ENCODE measurements around the gene PRCD. TPM values are rescaled to one million over a fixed set of nuclear protein-coding genes. Genes with fewer than 3 reads are reported as not detected.
"Not testable (repeated sequence)": the region's sequence is repeated elsewhere in the genome, so short reads cannot be mapped to it uniquely, and the experiment has no call there.

PRCD gene
- total RNA-seq, 1 donor from 2014 or later: 5.8 TPM

- no peak overlapping the region for H3K4me3 ChIP-seq (ENCODE audit: low read depth, low read length)
- no peak for TF ChIP-seq CTCF (conservative IDR thresholded peaks at IDR 0.05; ENCODE audit: low read depth, low read length)
- no peak for DNase-seq (ENCODE audit: low read depth)
Observed at GRCh38 chr17:76561332-76561731, 21.5 kb downstream of the PRCD start.

- H3K4me3 ChIP-seq (ENCODE audit: low read depth, low read length): no peak overlapping the region
- DNase-seq (ENCODE audit: low read depth): no peak
- TF ChIP-seq CTCF (conservative IDR thresholded peaks at IDR 0.05; ENCODE audit: low read depth, low read length): no peak
Observed at GRCh38 chr17:76561799-76562268, 22.0 kb downstream of the PRCD start.

- no peak overlapping the region for H3K4me3 ChIP-seq (ENCODE audit: low read depth, low read length)
- TF ChIP-seq CTCF (conservative IDR thresholded peaks at IDR 0.05; ENCODE audit: low read depth, low read length): no peak
- DNase-seq (ENCODE audit: low read depth): no peak
Observed at GRCh38 chr17:76562734-76563148, 22.9 kb downstream of the PRCD start.

GRCh38 chr17:76563359-76563758 is 23.5 kb downstream of the PRCD start:
- not testable (repeated sequence) for DNase-seq (ENCODE audit: low read depth)

GRCh38 chr17:76564991-76565727 is 25.3 kb downstream of the PRCD start:
- not testable (repeated sequence) for H3K4me3 ChIP-seq (ENCODE audit: low read depth, low read length); DNase-seq (ENCODE audit: low read depth)

More at GRCh38 chr17:76563359-76563758, 23.5 kb downstream of the PRCD start:
- H3K4me3 ChIP-seq (ENCODE audit: low read depth, low read length): not testable (repeated sequence)

- TF ChIP-seq CTCF (conservative IDR thresholded peaks at IDR 0.05; ENCODE audit: low read depth, low read length): no peak
- H3K4me3 ChIP-seq (ENCODE audit: low read depth, low read length): no peak overlapping the region
- DNase-seq (ENCODE audit: low read depth): no peak
Observed at GRCh38 chr17:76565728-76566612, 26.1 kb downstream of the PRCD start.

- no peak for DNase-seq (ENCODE audit: low read depth)
- no peak for TF ChIP-seq CTCF (conservative IDR thresholded peaks at IDR 0.05; ENCODE audit: low read depth, low read length)
- no peak overlapping the region for H3K4me3 ChIP-seq (ENCODE audit: low read depth, low read length)
Observed at GRCh38 chr17:76566613-76566943, 26.7 kb downstream of the PRCD start.
